WTC11 (cell line): ENCODE results near the gene LMOD1.

Experiments used
- CREB1 ChIP-seq: sonication (generic); formaldehyde crosslinking; IDR thresholded peaks from 2 replicates; pipeline ENCODE4 v1.8.0; 2023; ENCODE audit warnings: mild to moderate bottlenecking, missing genetic modification reagents
- ELF4 ChIP-seq: sonication (generic); formaldehyde crosslinking; IDR thresholded peaks from 2 replicates; pipeline ENCODE4 v1.8.1; 2022; ENCODE audit warnings: low read depth, mild to moderate bottlenecking, moderate library complexity, missing genetic modification reagents
- FOXJ3 ChIP-seq: sonication (generic); formaldehyde crosslinking; IDR thresholded peaks from 2 replicates; pipeline ENCODE4 v1.9.0; 2021; ENCODE audit warnings: missing genetic modification reagents, mild to moderate bottlenecking, borderline replicate concordance
- TF ChIP-seq, protein P1 (sequence below): fragments of 200-600 bp; IDR thresholded peaks from 2 replicates; pipeline ENCODE4 v1.8.0; 2022; ENCODE audit warnings: antibody characterized with exemption
- TF ChIP-seq, protein P2 (sequence below): fragments of 250-450 bp; sonication (Bioruptor Pico); IDR thresholded peaks from 2 replicates; pipeline ENCODE4 v1.9.0; 2021; ENCODE audit warnings: moderate library complexity, mild to moderate bottlenecking, inconsistent platforms, borderline replicate concordance
- TF ChIP-seq, protein P3 (sequence below): fragments of 250-450 bp; sonication (Bioruptor Pico); IDR thresholded peaks from 2 replicates; pipeline ENCODE4 v1.8.0; 2021; ENCODE audit warnings: mild to moderate bottlenecking
- TF ChIP-seq, protein P4 (sequence below): sonication (generic); formaldehyde crosslinking; IDR thresholded peaks from 2 replicates; pipeline ENCODE4 v1.8.1; 2022; ENCODE audit warnings: low read depth, missing genetic modification reagents, borderline replicate concordance
- TF ChIP-seq, protein P5 (sequence below): sonication (generic); formaldehyde crosslinking; IDR thresholded peaks from 2 replicates; pipeline ENCODE4 v1.8.1; 2023; ENCODE audit warnings: mild to moderate bottlenecking, missing genetic modification reagents, borderline replicate concordance

DNA sequence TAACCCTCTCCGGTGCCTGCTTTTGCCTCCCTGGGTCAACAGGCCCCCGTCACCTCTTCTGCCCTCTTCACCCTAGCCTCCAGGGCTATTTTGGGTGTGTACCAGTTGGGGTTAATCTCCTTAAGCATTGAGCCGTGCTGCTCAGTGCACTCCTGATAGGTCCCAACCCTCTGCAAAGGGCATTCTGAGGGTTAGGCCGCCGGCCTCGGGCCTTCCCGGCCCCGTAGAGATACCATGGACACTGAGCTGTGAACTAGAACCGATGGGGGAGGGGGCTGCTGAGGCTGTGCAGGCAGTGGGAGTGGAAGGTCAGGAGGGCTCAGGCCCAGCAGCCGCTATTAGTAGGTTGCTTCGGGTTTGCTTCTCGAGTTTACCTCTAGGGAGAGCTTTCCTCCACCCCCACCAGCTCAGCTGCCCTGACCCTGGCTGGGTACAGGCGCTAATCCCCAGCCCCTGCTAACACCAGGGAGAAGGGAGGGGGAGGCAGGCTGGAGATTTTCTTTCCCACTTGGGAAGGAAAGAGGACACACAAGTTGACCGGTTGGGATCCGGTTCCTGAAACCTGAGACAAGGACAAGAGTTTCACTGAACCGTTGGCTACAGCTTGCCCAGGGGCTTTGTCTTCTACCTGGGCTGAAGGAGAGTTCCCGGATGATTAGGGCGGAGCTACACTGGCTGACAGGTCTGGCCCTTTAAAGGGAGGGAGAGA, 4.8 kb downstream of the LMOD1 start:
- TF ChIP-seq FOXJ3 (CRISPR knock-in tag) (no peak), CREB1 (no peak), ELF4 (CRISPR knock-in tag) (no peak)
- TF ChIP-seq, protein P1, sequence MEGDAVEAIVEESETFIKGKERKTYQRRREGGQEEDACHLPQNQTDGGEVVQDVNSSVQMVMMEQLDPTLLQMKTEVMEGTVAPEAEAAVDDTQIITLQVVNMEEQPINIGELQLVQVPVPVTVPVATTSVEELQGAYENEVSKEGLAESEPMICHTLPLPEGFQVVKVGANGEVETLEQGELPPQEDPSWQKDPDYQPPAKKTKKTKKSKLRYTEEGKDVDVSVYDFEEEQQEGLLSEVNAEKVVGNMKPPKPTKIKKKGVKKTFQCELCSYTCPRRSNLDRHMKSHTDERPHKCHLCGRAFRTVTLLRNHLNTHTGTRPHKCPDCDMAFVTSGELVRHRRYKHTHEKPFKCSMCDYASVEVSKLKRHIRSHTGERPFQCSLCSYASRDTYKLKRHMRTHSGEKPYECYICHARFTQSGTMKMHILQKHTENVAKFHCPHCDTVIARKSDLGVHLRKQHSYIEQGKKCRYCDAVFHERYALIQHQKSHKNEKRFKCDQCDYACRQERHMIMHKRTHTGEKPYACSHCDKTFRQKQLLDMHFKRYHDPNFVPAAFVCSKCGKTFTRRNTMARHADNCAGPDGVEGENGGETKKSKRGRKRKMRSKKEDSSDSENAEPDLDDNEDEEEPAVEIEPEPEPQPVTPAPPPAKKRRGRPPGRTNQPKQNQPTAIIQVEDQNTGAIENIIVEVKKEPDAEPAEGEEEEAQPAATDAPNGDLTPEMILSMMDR, result no peak
- TF ChIP-seq, protein P2, sequence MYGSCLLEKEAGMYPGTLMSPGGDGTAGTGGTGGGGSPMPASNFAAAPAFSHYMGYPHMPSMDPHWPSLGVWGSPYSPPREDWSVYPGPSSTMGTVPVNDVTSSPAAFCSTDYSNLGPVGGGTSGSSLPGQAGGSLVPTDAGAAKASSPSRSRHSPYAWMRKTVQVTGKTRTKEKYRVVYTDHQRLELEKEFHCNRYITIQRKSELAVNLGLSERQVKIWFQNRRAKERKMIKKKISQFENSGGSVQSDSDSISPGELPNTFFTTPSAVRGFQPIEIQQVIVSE (CRISPR knock-in tag), result no peak
- TF ChIP-seq, protein P3, sequence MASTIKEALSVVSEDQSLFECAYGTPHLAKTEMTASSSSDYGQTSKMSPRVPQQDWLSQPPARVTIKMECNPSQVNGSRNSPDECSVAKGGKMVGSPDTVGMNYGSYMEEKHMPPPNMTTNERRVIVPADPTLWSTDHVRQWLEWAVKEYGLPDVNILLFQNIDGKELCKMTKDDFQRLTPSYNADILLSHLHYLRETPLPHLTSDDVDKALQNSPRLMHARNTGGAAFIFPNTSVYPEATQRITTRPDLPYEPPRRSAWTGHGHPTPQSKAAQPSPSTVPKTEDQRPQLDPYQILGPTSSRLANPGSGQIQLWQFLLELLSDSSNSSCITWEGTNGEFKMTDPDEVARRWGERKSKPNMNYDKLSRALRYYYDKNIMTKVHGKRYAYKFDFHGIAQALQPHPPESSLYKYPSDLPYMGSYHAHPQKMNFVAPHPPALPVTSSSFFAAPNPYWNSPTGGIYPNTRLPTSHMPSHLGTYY (CRISPR knock-in tag), result no peak
- TF ChIP-seq, protein P4, sequence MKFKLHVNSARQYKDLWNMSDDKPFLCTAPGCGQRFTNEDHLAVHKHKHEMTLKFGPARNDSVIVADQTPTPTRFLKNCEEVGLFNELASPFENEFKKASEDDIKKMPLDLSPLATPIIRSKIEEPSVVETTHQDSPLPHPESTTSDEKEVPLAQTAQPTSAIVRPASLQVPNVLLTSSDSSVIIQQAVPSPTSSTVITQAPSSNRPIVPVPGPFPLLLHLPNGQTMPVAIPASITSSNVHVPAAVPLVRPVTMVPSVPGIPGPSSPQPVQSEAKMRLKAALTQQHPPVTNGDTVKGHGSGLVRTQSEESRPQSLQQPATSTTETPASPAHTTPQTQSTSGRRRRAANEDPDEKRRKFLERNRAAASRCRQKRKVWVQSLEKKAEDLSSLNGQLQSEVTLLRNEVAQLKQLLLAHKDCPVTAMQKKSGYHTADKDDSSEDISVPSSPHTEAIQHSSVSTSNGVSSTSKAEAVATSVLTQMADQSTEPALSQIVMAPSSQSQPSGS (CRISPR knock-in tag), result no peak
- TF ChIP-seq, protein P5, sequence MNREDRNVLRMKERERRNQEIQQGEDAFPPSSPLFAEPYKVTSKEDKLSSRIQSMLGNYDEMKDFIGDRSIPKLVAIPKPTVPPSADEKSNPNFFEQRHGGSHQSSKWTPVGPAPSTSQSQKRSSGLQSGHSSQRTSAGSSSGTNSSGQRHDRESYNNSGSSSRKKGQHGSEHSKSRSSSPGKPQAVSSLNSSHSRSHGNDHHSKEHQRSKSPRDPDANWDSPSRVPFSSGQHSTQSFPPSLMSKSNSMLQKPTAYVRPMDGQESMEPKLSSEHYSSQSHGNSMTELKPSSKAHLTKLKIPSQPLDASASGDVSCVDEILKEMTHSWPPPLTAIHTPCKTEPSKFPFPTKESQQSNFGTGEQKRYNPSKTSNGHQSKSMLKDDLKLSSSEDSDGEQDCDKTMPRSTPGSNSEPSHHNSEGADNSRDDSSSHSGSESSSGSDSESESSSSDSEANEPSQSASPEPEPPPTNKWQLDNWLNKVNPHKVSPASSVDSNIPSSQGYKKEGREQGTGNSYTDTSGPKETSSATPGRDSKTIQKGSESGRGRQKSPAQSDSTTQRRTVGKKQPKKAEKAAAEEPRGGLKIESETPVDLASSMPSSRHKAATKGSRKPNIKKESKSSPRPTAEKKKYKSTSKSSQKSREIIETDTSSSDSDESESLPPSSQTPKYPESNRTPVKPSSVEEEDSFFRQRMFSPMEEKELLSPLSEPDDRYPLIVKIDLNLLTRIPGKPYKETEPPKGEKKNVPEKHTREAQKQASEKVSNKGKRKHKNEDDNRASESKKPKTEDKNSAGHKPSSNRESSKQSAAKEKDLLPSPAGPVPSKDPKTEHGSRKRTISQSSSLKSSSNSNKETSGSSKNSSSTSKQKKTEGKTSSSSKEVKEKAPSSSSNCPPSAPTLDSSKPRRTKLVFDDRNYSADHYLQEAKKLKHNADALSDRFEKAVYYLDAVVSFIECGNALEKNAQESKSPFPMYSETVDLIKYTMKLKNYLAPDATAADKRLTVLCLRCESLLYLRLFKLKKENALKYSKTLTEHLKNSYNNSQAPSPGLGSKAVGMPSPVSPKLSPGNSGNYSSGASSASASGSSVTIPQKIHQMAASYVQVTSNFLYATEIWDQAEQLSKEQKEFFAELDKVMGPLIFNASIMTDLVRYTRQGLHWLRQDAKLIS (CRISPR knock-in tag), result no peak
